Esophagus (tissue), 2 donors: ENCODE measurements around the gene KRTAP10-9. TPM values are rescaled to one million over a fixed set of nuclear protein-coding genes. Genes with fewer than 3 reads are reported as not detected.
"Not testable (repeated sequence)": the region's sequence is repeated elsewhere in the genome, so short reads cannot be mapped to it uniquely, and the experiment has no call there.

Source experiments
- H3K27ac ChIP-seq, 2 donors: one replicate each; pipeline ENCODE4 v1.5.1; 2013; ENCODE audit warnings: low read depth in 2 of 2, mild to moderate bottlenecking in 2 of 2, inconsistent platforms in 1 of 2, low read length in 1 of 2, moderate library complexity in 1 of 2
- H3K27me3 ChIP-seq, 2 donors: one replicate each; pipeline ENCODE4 v1.6.1; 2013; ENCODE audit warnings: low read length in 2 of 2, control low read depth in 1 of 2, mild to moderate bottlenecking in 1 of 2; ENCODE audit not compliant: insufficient read depth in 2 of 2, control insufficient read depth in 1 of 2
- H3K36me3 ChIP-seq, 2 donors: one replicate each; pipeline ENCODE4 v1.6.1; 2013; ENCODE audit warnings: low read length in 1 of 2; ENCODE audit not compliant: control insufficient read depth in 2 of 2, insufficient read depth in 2 of 2
- H3K4me1 ChIP-seq, 2 donors: one replicate each; pipeline ENCODE4 v1.6.1; 2013; ENCODE audit warnings: low read length in 1 of 2; ENCODE audit not compliant: control insufficient read depth in 2 of 2, insufficient read depth in 2 of 2
- H3K4me3 ChIP-seq, 2 donors: one replicate each; pipeline ENCODE4 v1.5.1; 2013; ENCODE audit warnings: low read length in 2 of 2, mild to moderate bottlenecking in 2 of 2, low read depth in 1 of 2, moderate library complexity in 1 of 2
- H3K9me3 ChIP-seq, 2 donors: one replicate each; pipeline ENCODE4 v1.6.1; 2013; ENCODE audit warnings: mild to moderate bottlenecking in 2 of 2, low read depth in 1 of 2, low read length in 1 of 2, moderate library complexity in 1 of 2; ENCODE audit not compliant: control insufficient read depth in 2 of 2, insufficient read depth in 1 of 2
- WGBS, 2 donors: extraction: QIAGEN DNeasy Blood & Tissue Kit; methylation state at CpG; one replicate each; pipeline ENCODE4 v1.1.7; 2013; 5-methylcytosine and 5-hydroxymethylcytosine counted together
- polyA plus RNA-seq, 2 donors: library from polyadenylated mRNA; stranded (reverse); fragments of 200-250 nt; gene quantifications; one replicate each; pipeline ENCODE4 v1.2.3, GENCODE V29; 2013
- donor health status: healthy with polysubstance abuse.
- donor health status: Bipolar disorder and iron deficiency.

The KRTAP10-9 gene
- polyA plus RNA-seq, 2 donors, result not detected

DNA sequence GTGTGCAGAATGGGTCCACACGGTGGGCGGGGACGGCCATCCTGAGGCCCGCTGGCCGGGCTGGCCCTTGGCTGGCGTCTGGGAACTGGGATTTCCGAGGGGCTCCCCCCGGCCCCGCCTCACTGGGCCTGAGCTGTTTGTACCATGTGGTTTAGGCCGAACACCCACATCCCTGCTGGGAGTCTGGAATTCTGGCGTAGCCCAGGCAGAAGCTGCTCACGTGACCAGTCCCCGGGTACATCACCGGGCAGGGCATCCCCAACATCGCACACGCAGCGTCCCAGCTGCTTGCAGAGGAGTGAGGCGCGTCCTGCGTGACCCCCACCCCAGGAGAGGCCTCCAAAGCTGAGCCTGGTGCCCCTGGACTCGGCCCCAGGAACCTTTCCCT lies 24.4 kb upstream of the KRTAP10-9 start:
- no peaks in the 10 kb centered on the region for H3K27me3 ChIP-seq
- no peak overlapping the region for H3K4me3 ChIP-seq
- no peak overlapping the region for H3K27ac ChIP-seq
- WGBS, 2 donors, result 71 to 78% methylated on average over 20 to 21 of the region's 21 CpGs
- H3K4me1 ChIP-seq, result peaks cover 0 to 2% of the 10 kb centered on the region in 2 donors
- no peaks in the 10 kb centered on the region for H3K9me3 ChIP-seq
- H3K36me3 ChIP-seq, result no peaks in the 10 kb centered on the region

DNA sequence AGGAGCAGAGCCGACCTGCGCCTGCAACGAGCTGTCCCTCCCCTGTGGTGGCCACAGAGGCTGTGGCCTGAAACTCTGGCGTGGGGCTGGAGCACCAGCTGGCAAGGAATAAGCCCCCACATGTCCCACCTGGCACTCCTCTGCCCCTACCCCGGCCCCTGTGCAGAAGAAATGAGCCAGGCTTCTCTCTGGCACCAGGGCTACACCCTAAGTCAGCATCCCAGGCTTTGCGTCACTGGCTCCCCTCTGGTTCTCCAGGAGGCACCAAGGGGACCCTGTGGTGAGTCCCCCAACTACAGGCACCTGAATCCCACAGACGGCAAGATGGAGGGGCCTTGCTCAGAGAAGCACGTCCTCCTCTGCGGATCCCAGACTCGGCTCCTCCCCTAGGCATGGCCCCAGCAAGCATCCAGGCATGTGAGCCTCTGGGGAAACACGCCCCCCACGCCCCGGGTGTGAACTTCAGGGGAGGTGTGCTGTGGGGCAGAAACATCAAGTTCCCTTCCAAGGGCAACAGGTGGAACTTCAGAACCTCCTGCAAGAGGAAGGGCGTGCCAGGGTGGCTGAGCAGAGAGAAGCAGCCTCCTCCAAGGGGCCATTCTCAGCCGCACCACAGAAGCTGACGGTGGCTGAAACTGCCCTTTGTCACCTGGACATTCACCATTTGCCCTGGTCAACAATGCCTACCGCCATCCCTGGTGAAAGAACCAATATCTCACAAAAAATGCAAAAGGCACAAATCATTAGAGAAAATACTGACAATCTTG lies 23.6 kb upstream of the KRTAP10-9 start:
- H3K27me3 ChIP-seq, result no peaks in the 10 kb centered on the region
- H3K9me3 ChIP-seq, result no peaks in the 10 kb centered on the region
- H3K36me3 ChIP-seq, result no peaks in the 10 kb centered on the region
- 53 to 55% methylated on average over 17 of the region's 17 CpGs for WGBS, 2 donors
- H3K4me1 ChIP-seq, result peaks cover 0 to 2% of the 10 kb centered on the region in 2 donors
- no peak overlapping the region for H3K4me3 ChIP-seq
- H3K27ac ChIP-seq, result no peak overlapping the region

DNA sequence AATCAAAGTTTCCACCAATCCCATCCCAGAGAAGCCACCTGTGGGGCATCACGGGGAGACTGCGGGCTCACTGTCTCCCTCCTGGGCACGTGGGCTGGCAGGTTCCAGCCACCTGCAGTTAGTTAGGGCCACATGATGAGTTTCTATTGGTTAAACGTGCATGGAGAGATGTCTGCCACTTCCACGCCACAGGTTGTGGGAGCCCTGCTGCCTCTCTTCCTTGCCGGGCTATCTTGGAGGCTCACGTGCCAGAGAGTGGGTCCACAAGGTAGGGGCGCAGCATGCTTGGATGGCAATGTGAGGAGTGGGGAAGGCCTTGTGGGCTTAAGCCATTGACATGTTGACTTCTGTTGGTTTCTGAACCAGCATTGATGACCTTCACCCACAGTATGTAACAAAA lies 23.0 kb upstream of the KRTAP10-9 start:
- Histone ChIP-seq H3K27ac (no peak overlapping the region), H3K27me3 (no peaks in the 10 kb centered on the region), H3K4me1 (peaks cover 0 to 2% of the 10 kb centered on the region in 2 donors), H3K4me3 (no peak overlapping the region), H3K9me3 (no peaks in the 10 kb centered on the region), H3K36me3 (no peaks in the 10 kb centered on the region)
- 87 to 88% methylated on average over 8 of the region's 8 CpGs for WGBS, 2 donors

DNA sequence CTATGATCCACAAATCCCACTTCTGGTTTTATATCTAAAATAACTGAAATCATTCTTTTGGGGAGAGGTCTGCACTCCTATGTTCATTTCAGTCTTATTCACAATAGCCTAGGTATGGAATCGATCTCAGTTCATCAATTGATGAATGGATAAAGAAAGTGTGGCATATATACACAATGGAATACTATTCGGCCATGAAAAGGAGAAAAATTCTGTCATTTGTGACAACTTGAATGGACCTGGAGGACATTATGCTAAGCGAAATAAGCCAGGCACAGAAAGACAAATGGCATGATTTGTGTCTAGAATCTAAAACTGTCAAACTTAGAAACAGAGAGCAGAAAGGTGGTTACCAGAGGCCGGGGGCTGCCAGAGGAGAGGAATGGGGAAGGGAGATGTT lies 20.4 kb upstream of the KRTAP10-9 start:
- H3K4me1 ChIP-seq, result no peaks in the 10 kb centered on the region
- H3K27me3 ChIP-seq, result no peaks in the 10 kb centered on the region
- WGBS, 2 donors, result 74 to 80% methylated on average over 4 of the region's 4 CpGs
- peaks cover 2 to 3% of the 10 kb centered on the region in 2 donors for H3K9me3 ChIP-seq
- no peak overlapping the region for H3K27ac ChIP-seq
- no peak overlapping the region for H3K4me3 ChIP-seq
- H3K36me3 ChIP-seq, result no peaks in the 10 kb centered on the region

DNA sequence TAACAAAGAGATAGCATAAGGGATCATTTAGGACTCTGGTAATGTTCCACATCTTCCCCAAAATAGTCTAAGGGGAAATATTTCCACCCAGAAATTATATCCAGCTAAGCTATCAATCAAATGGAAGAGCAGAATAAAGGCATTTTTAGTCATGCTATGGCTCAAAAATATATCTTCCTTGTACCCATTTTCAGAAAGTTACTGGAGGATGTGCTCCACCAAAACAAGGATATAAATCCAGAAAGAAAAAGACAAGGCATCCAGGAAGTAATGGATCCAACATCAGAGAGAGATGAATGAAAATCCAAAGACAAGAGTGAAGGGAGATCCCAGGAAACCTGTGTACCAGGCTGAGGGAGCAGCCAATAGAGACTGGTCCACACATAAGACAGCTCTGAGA lies 17.7 kb upstream of the KRTAP10-9 start:
- Histone ChIP-seq H3K27me3 (no peaks in the 10 kb centered on the region), H3K4me3 (no peak overlapping the region), H3K27ac (no peak overlapping the region), H3K36me3 (no peaks in the 10 kb centered on the region), H3K4me1 (no peaks in the 10 kb centered on the region), H3K9me3 (peaks cover 2 to 9% of the 10 kb centered on the region in 2 donors)

DNA sequence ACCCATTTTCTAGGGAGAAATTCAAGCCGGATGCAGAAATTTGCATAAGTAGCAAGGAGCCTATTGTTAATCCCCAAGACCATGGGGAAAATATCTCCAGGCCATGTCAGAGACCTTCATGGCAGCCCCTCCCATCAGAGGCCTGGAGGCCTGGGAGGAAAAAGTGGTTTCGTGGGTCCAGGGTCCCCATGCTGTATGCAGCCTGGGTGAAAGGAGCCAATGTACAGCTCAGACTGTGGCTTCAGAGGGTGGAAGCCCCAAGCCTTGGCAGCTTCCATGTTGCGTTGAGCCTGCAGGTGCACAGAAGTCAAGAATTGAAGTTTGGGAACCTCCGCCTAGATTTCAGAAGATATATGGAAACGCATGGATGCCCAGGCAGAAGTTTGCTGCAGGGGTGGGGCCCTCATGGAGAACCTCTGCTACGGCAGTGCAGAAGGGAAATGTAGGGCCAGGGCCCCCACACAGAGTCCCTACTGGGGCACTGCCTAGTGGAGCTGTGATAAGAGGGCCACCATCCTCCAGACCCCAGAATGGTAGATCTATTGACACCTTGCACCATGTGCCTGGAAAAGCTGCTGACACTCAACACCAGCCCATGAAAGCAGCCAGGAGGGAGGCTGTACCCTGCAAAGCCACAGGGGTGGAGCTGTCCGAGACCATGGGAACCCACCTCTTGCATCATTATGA lies 16.6 kb upstream of the KRTAP10-9 start:
- not testable (repeated sequence) for H3K4me3 ChIP-seq, H3K36me3 ChIP-seq, H3K9me3 ChIP-seq, H3K27me3 ChIP-seq, H3K4me1 ChIP-seq, H3K27ac ChIP-seq
- WGBS, 2 donors, result 86 to 95% methylated on average over 7 of the region's 7 CpGs

DNA sequence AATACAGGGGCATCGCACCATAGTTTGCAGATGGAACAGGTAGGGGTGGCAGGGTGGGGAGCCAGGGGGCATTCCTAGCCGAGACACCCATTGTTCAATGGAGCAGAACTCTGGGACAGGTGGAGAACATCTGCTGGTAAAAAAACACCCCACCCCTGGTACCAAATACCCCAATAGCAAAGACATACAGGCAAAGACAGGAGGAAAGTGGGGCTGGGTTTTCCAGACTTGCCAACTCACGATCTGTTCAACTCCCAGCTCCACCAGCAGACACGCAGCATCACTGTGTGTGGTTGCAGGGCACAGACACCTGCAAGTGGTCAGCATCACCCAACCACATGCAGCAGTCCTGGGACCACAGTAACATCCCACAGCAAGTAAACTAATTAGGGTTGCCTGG lies 15.3 kb upstream of the KRTAP10-9 start:
- Histone ChIP-seq H3K4me1 (no peaks in the 10 kb centered on the region), H3K4me3 (no peak overlapping the region), H3K36me3 (no peaks in the 10 kb centered on the region), H3K9me3 (peaks cover 2 to 9% of the 10 kb centered on the region in 2 donors), H3K27me3 (no peaks in the 10 kb centered on the region), H3K27ac (no peak overlapping the region)
- WGBS, 2 donors, result 77 to 80% methylated on average over 4 of the region's 4 CpGs

DNA sequence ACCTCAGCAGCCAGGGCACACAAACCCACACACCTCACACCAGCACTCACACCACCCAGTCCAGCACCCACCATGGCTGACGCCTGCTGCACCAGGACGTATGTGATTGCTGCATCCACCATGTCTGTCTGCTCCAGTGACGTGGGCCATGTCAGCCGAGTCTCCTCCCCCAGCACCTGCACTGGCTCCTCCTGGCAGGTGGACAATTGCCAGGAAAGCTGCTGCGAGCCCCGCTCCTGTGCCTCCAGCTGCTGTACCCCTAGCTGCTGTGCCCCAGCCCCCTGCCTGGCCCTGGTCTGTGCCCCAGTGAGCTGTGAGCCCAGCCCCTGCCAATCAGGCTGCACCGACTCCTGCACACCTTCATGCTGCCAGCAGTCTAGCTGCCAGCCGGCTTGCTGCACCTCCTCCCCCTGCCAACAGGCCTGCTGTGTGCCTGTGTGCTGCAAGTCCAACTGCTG lies 14.8 kb upstream of the KRTAP10-9 start, which contains the start of gene KRTAP10-8:
Gene KRTAP10-8 (plus strand): TSS at position 51 of the 458 bp plus-strand sequence. CDS start 22 bp downstream, at position 73.
- H3K4me3 ChIP-seq, result no peak within 1 kb of the TSS
- no peaks in the 10 kb centered on the region for H3K4me1 ChIP-seq
- H3K27ac ChIP-seq, result no peak within 1 kb of the TSS
- H3K9me3 ChIP-seq, result peaks cover 2 to 9% of the 10 kb centered on the region in 2 donors
- 82 to 88% methylated on average over 8 of the region's 8 CpGs for WGBS, 2 donors
- no peaks in the 10 kb centered on the region for H3K36me3 ChIP-seq
- no peaks in the 10 kb centered on the region for H3K27me3 ChIP-seq

DNA sequence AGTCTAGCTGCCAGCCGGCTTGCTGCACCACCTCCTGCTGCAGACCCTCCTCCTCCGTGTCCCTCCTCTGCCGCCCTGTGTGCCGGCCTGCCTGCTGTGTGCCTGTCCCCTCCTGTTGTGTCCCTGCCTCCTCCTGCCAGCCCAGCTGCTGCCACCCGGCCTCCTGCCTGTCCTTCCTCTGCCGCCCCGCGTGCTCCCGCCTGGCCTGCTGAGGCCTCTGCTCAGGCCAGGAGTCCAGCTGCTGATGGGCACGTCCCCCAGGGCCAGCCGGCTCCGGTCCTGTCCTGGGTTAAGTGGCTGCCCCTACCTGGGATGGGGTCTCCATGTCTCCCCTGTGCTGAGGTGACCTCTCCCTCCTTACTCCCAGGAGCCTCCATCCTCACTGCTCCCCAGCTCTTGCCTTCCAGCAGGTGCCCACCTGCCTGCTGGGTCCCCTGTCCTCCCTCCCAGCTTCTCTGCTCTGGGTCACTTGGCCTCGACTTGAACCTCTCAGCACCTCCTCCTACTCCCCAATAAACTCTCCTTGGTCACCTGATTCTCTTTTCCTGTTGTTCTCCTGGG lies 14.1 kb upstream of the KRTAP10-9 start:
- H3K9me3 ChIP-seq, result peaks cover 2 to 9% of the 10 kb centered on the region in 2 donors
- no peak overlapping the region for H3K27ac ChIP-seq
- H3K36me3 ChIP-seq, result no peaks in the 10 kb centered on the region
- 84 to 86% methylated on average over 11 to 13 of the region's 13 CpGs for WGBS, 2 donors
- H3K4me3 ChIP-seq, result no peak overlapping the region
- H3K4me1 ChIP-seq, result no peaks in the 10 kb centered on the region
- H3K27me3 ChIP-seq, result no peaks in the 10 kb centered on the region
